ENCODE data around the gene PFN3.

PFN3 gene

DNA sequence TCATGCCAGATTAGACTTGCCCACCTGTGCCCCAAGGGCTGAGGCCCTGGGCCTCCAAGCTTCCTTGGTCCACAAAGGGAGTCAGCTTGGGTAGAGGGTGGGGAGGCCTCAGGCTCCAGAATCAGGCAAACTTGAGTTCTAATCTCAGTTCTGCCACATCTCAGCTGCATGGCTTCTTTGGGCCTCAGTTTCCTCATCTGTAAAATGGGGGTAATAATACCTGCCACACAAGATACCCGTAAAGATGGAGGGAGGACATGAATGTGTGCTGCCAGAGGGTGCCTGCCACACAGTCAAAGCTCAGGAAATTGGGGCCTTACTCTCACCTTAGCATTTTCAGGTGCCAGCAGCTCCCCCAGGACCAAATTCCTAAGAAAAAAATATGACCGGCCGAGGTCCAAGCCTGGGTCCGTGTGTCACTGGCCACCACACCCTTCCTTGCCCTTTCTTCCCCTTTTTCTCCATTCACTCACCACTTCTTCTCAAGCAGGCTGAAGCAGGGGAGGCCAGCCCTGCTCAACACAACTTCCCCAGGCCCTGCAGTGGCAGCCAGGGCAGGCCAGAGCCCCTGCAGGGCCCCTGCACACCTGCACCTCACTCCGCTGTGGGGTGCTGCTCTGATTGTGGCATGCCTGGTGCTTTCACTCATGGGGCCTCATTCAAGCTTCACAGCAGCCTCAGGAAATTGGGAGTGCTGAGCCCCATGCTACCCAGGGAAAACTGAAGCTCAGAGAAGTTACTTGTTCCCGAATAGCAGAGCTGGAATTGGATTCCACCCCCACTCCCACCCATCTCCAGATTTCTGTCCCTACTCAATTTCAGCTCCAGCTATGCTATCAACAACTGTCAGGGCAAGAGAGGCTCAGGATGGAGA is 38.8 kb downstream of the PFN3 start:
- TF ChIP-seq GATA3 (IDR thresholded peaks at IDR 0.05; ENCODE audit: low read depth, low read length) (no peak), GATA2 (IDR thresholded peaks at IDR 0.05; ENCODE audit: low read depth, low read length) (no peak)

DNA sequence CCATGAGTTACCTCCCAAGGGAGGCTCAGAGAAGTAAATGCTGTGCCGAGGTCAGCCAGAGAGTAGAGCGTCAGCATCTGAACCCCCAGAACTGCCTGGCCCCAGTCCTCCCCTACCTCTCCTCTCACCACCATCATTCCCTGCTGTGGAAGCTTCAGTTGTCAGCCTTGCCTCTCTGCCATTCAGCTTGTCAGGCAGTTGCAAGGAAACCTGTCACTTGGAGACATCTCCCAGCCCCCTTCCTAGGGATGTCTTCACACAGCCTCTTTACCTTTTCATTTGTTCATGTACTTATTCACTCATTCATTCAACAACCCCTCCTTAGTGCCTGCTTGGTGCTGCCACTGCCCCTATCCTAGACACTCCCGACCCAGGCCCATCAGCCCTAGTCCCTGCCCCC is 40.6 kb downstream of the PFN3 start:
- no peak for TF ChIP-seq GATA2 (IDR thresholded peaks at IDR 0.05; ENCODE audit: low read depth, low read length)
- TF ChIP-seq GATA3 (IDR thresholded peaks at IDR 0.05; ENCODE audit: low read depth, low read length) = no peak

DNA sequence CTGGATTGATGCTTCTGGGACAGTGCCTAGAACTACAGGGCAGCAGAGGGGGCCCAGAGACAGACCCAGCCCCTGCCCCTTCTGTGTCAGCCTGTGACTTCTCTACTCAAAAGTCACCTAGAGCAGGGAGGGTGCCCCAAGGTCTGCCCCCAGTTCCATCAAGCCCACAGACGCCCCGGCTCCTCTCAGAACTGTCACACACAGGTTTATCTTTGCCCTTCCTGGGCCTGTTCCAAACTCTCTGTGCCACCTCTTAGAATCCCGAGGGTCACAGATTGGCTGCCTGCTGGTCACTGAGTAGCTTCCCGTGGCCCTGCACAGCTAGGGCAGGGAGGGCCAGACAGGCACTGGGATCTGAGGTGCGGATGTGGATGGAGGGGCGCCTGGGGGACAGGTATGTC is 41.0 kb downstream of the PFN3 start:
- TF ChIP-seq GATA3 (IDR thresholded peaks at IDR 0.05; ENCODE audit: low read depth, low read length) (no peak), GATA2 (IDR thresholded peaks at IDR 0.05; ENCODE audit: low read depth, low read length) (no peak)

GRCh38 chr5:177358370-177358819 is 42.1 kb downstream of the PFN3 start:
- TF ChIP-seq GATA2 (IDR thresholded peaks at IDR 0.05; ENCODE audit: low read depth, low read length) (no peak), GATA3 (IDR thresholded peaks at IDR 0.05; ENCODE audit: low read depth, low read length) (no peak)

DNA sequence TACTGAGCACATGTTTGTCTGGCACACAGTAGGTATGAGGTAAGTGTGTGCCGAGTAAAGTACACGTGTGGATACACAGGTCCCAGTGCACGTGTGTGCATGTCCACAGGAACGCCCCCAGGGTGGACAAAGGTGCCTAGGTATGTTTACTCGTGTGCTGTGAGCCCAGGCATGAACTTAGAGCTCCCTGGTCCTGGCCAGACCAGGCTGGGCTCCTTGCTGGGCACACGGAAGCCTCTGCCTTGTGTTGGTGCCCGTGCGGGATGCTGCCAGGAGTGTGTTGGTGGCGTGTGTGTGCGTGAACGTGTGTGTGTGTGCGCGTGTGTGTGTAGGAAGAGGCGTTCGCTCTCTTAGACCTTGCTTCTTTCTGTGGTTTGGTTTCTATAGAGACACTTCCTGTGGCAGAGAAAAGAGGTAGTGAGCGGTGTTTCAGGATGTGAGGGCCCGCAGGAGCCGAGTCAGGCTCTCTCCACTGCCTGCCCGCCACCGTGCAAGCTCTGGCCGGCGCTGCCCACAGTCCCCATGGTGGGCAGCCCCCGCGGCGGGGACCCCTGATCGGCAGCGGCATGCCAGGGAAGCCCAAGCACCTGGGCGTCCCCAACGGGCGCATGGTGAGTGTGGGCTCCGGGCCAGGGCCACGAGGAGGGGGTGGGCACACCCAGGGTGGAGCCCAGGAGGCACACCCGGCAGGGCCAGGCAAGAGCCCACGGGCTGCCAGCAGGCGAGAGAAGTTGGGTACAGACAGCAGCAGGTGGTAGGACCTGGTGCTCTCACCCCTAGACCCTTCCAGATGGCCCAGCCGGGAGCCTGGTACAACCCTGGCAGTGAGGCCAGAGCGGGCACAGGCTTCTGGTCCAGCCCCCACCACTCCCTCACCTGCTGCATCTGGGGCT is 42.8 kb downstream of the PFN3 start, which contains the start of gene RGS14:
Gene RGS14 (plus strand): TSS at position 466 of the 893 bp plus-strand sequence. CDS start 101 bp downstream, at position 567.
- TF ChIP-seq GATA3 (IDR thresholded peaks at IDR 0.05; ENCODE audit: low read depth, low read length) (no peak), GATA2 (IDR thresholded peaks at IDR 0.05; ENCODE audit: low read depth, low read length) (no peak)

DNA sequence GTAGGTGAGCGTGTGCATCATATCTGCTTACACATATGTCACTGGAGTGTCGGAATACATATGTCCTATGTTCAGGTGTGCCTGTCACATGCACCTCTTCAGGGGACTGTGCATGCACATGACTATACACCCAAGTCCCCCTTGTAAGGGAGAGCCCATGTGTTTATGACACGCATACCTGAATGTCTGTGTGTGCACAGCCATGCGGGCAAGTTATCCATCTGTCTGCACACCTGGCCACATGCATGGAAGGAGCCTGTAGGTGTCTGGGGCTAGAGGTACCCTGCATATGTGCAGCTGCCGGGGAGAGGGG is 43.4 kb downstream of the PFN3 start:
- TF ChIP-seq GATA3 (IDR thresholded peaks at IDR 0.05; ENCODE audit: low read depth, low read length) (no peak), GATA2 (IDR thresholded peaks at IDR 0.05; ENCODE audit: low read depth, low read length) (no peak)

GRCh38 chr5:177356746-177357145 is 43.7 kb downstream of the PFN3 start:
- TF ChIP-seq GATA3 (IDR thresholded peaks at IDR 0.05; ENCODE audit: low read depth, low read length) (no peak), GATA2 (IDR thresholded peaks at IDR 0.05; ENCODE audit: low read depth, low read length) (no peak)

GRCh38 chr5:177355868-177356168 is 44.6 kb downstream of the PFN3 start:
- TF ChIP-seq GATA3 (IDR thresholded peaks at IDR 0.05; ENCODE audit: low read depth, low read length) (no peak), GATA2 (IDR thresholded peaks at IDR 0.05; ENCODE audit: low read depth, low read length) (no peak)

GRCh38 chr5:177355162-177355867 is 45.1 kb downstream of the PFN3 start:
- TF ChIP-seq GATA2 (IDR thresholded peaks at IDR 0.05; ENCODE audit: low read depth, low read length) (no peak), GATA3 (IDR thresholded peaks at IDR 0.05; ENCODE audit: low read depth, low read length) (no peak)

GRCh38 chr5:177354711-177355110 is 45.8 kb downstream of the PFN3 start:
- TF ChIP-seq GATA2 (IDR thresholded peaks at IDR 0.05; ENCODE audit: low read depth, low read length) (no peak), GATA3 (IDR thresholded peaks at IDR 0.05; ENCODE audit: low read depth, low read length) (no peak)

DNA sequence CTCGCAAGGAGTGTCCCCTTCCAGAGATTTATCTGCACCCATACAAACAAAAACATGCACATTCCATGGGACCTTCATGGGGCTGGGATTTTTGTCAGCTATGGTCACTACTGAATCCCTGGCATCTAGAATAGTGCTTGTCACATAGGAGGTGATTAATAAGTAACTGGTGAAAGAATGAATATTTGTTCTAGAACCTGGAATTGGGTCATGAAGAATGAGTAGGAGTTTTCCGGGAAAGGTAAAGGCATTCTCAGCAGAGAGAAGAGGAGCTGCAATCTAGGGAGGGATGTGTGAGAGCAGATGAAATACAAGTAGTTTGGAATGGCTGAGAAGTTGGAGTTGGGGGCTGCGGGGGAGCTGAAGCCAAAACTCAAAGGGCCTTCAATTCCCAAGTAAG is 46.2 kb downstream of the PFN3 start:
- TF ChIP-seq GATA3 (IDR thresholded peaks at IDR 0.05; ENCODE audit: low read depth, low read length) (no peak), GATA2 (IDR thresholded peaks at IDR 0.05; ENCODE audit: low read depth, low read length) (no peak)

- TF ChIP-seq GATA3 (IDR thresholded peaks at IDR 0.05; ENCODE audit: low read depth, low read length) (no peak), GATA2 (IDR thresholded peaks at IDR 0.05; ENCODE audit: low read depth, low read length) (no peak)
Measured at GRCh38 chr5:177353093-177353492, 47.4 kb downstream of the PFN3 start.

- no peak for TF ChIP-seq GATA2 (IDR thresholded peaks at IDR 0.05; ENCODE audit: low read depth, low read length)
- no peak for TF ChIP-seq GATA3 (IDR thresholded peaks at IDR 0.05; ENCODE audit: low read depth, low read length)
Measured at GRCh38 chr5:177351392-177352329, 48.8 kb downstream of the PFN3 start, which contains the start of gene LMAN2. TSS of gene LMAN2 (minus strand) at chr5:177351668. CDS start at chr5:177351647, 21 bp downstream.

All from SH-SY5Y (cell line).